Effector memory CD8-positive, alpha-beta T cell (primary cell): Measurements from ENCODE around the gene NME9.
"Not testable (repeated sequence)": the region's sequence is repeated elsewhere in the genome, so short reads cannot be mapped to it uniquely, and the experiment has no call there.

ENCODE experiments used
- ATAC-seq: fragments of 150-1000 bp; cut with Tn5 transposase; replicated peaks from 2 replicates; pipeline ENCODE4 v1.10.0; 2021; ENCODE audit warnings: mild to moderate bottlenecking, moderate library complexity
- DNase-seq, 3 experiments: peaks; one replicate each; pipeline ENCODE4 v3.0.0; 2021
- H3K27ac Mint-ChIP-seq, 2 donors: one replicate each; pipeline ENCODE4 v1.8.0; 2022; ENCODE audit warnings: mild to moderate bottlenecking in 2 of 2, mixed read lengths in 2 of 2, moderate library complexity in 2 of 2
- H3K27me3 Mint-ChIP-seq, 2 donors: one replicate each; pipeline ENCODE4 v1.8.0; 2022; ENCODE audit warnings: mixed read lengths in 2 of 2
- H3K36me3 Mint-ChIP-seq: one replicate; pipeline ENCODE4 v1.8.0; 2022; ENCODE audit warnings: mild to moderate bottlenecking, moderate library complexity, mixed read lengths; ENCODE audit not compliant: insufficient read depth
- H3K4me1 Mint-ChIP-seq, 2 donors: one replicate each; pipeline ENCODE4 v1.8.0; 2022; ENCODE audit warnings: low read depth in 2 of 2, mixed read lengths in 2 of 2
- H3K4me3 Mint-ChIP-seq, 2 donors: one replicate each; pipeline ENCODE4 v1.8.0; 2022; ENCODE audit warnings: mild to moderate bottlenecking in 2 of 2, mixed read lengths in 2 of 2, moderate library complexity in 2 of 2
- H3K9me3 Mint-ChIP-seq, 2 donors: one replicate each; pipeline ENCODE4 v1.8.0; 2022; ENCODE audit warnings: mixed read lengths in 2 of 2
- total RNA-seq, 9 experiments: gene quantifications; one replicate each; lab custom pipeline; 2026; lab: John Stamatoyannopoulos, UW

Gene NME9, protein sequence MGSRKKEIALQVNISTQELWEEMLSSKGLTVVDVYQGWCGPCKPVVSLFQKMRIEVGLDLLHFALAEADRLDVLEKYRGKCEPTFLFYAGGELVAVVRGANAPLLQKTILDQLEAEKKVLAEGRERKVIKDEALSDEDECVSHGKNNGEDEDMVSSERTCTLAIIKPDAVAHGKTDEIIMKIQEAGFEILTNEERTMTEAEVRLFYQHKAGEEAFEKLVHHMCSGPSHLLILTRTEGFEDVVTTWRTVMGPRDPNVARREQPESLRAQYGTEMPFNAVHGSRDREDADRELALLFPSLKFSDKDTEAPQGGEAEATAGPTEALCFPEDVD
- total RNA-seq: 0 to 1.1 (median 0.12) reads per million in 9 experiments

DNA sequence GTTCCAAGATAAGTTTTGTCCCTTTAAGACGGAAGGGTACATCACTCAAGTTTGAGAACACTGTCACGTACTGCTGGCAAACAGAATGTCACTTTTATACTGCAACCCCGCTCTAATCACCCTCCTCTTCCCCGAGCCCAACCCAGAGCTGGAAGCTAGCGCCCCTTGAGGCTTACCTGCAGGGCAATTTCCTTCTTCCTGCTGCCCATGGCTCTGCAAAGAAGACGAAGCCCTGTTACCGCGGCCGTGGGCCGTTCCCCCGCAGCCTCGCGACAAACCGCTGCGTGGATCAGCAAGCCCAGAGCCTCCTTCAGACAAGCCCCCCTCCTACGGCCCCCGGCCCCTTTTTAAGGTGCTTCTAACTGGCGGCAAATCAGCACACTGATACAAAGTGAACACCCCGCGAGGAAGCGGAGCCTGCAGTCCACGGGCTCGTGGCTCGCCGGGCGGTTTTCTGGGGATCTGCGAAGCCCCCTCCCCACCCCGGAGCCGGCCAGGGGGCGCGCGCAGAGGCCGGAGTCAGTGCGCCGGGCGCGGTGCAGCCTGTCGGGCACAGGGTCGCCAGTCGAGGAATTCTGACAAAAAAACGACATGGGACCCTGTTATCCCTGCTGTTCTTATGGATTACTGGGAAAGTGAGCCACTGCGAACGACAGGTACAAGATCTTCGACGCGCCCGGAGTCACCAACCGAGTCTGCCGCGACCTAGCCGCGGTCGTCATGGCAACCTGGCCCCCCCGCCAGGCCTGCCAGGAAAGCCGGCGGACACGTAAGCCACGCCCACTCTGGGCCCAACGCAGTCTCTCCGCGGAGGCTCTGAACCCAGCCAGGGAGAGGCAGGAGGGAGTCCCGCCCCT is at the start of gene NME9:
Gene NME9 (minus strand): TSS at position 725 of the 857 bp plus-strand sequence. CDS start 516 bp downstream, at position 209.
- Mint-ChIP-seq H3K36me3 (peaks cover 16% of the 10 kb centered on the region), H3K9me3 (no peaks in the 10 kb centered on the region), H3K27me3 (no peaks in the 10 kb centered on the region), H3K27ac (peak within 1 kb of the TSS; percentile 93 to 97), H3K4me3 (peak within 1 kb of the TSS; percentile 91 to 94), H3K4me1 (peaks cover 8 to 19% of the 10 kb centered on the region in 2 donors)
- ATAC-seq: peak; percentile 84
- DNase-seq: peak; percentile 86 to 92 (median 91)

DNA sequence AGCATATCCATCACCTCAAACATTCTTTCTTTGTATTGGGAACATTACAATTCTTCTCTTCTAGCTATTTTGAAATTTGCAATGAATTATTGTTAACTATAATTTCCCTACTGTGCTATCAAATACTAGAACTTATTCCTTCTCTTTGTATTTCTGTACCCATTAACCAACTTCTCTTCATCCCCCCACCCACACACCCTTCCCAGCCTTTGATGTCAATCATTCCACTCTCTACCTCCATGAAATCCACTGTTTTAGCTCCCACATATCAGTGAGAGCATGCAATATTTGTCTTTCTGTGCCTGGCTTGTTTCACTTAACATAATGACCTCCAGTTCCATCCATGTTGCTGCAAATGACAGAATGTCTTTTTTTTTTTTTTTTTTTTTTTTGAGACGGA is 49.3 kb upstream of the NME9 start:
- H3K27me3 Mint-ChIP-seq: peaks cover 6 to 9% of the 10 kb centered on the region in 2 donors

DNA sequence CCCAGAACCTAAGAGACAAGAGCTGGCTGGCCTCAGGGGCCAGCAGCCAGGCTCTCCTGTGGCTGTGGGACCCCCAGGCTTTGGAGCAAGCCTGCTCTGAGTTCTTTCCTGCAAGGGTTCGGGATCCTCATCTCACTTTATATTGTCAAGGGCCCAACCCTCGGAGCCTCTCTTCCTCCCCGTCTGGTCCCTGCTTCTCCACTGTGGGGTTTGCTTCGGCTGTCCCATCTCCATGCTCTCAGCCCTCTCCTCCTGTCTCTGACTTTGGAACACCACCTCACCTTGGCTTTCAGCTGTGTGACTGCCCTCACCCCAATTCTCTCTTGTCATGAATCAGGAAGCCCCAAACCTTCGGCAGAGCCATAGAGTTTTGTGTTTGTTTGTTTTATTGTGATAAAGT is 48.7 kb upstream of the NME9 start:
- Mint-ChIP-seq H3K27ac (no peak overlapping the region), H3K4me3 (no peak overlapping the region), H3K9me3 (no peaks in the 10 kb centered on the region), H3K36me3 (no peaks in the 10 kb centered on the region), H3K27me3 (peaks cover 3 to 4% of the 10 kb centered on the region in 2 donors), H3K4me1 (no peaks in the 10 kb centered on the region)
- no peak for DNase-seq
- ATAC-seq: no peak

More for the DNA sequence above, 49.3 kb upstream of the NME9 start:
- Mint-ChIP-seq H3K9me3 (no peaks in the 10 kb centered on the region), H3K36me3 (no peaks in the 10 kb centered on the region), H3K27ac (no peak overlapping the region), H3K4me3 (no peak overlapping the region), H3K4me1 (no peaks in the 10 kb centered on the region)
- ATAC-seq (no peak), DNase-seq (no peak)

DNA sequence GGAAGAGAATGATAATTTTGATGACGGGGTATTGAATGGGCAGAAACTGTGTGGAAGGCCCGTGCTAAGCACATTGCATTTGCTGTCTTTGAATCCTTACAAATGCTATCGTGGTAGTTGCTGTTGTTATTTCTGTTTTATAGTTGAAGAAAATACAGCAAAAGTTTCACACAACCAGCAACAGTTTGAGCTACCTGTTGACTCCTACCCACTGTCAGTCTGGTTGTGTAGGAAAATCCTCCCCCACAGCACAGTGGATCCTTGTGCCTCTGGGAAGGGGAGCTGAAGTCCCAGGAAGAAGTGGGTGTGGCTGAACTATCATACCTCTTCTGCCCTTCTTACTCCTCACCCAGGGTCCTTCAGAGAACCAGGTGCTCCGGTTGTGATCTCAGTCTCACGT is 48.2 kb upstream of the NME9 start:
- H3K36me3 Mint-ChIP-seq: no peaks in the 10 kb centered on the region
- H3K4me1 Mint-ChIP-seq: no peaks in the 10 kb centered on the region
- H3K27me3 Mint-ChIP-seq: peaks cover 4 to 8% of the 10 kb centered on the region in 2 donors
- H3K27ac Mint-ChIP-seq: no peak overlapping the region
- no peaks in the 10 kb centered on the region for H3K9me3 Mint-ChIP-seq
- H3K4me3 Mint-ChIP-seq: no peak overlapping the region
- no peak for DNase-seq
- no peak for ATAC-seq

GRCh38 chr3:138377212-138377611 is 47.6 kb upstream of the NME9 start:
- not testable (repeated sequence) for H3K4me1 Mint-ChIP-seq, H3K9me3 Mint-ChIP-seq, H3K36me3 Mint-ChIP-seq, ATAC-seq, DNase-seq, H3K27ac Mint-ChIP-seq, H3K4me3 Mint-ChIP-seq
- peaks cover 4 to 12% of the 10 kb centered on the region in 2 donors for H3K27me3 Mint-ChIP-seq

GRCh38 chr3:138376663-138377062 is 47.0 kb upstream of the NME9 start:
- peaks cover 9 to 18% of the 10 kb centered on the region in 2 donors for H3K27me3 Mint-ChIP-seq
- no peak for ATAC-seq
- H3K4me1 Mint-ChIP-seq: no peaks in the 10 kb centered on the region
- DNase-seq: no peak
- H3K4me3 Mint-ChIP-seq: no peak overlapping the region
- H3K36me3 Mint-ChIP-seq: no peaks in the 10 kb centered on the region
- H3K9me3 Mint-ChIP-seq: no peaks in the 10 kb centered on the region
- no peak overlapping the region for H3K27ac Mint-ChIP-seq

GRCh38 chr3:138375447-138375846 is 45.8 kb upstream of the NME9 start:
- H3K27me3 Mint-ChIP-seq: peaks cover 17 to 30% of the 10 kb centered on the region in 2 donors

DNA sequence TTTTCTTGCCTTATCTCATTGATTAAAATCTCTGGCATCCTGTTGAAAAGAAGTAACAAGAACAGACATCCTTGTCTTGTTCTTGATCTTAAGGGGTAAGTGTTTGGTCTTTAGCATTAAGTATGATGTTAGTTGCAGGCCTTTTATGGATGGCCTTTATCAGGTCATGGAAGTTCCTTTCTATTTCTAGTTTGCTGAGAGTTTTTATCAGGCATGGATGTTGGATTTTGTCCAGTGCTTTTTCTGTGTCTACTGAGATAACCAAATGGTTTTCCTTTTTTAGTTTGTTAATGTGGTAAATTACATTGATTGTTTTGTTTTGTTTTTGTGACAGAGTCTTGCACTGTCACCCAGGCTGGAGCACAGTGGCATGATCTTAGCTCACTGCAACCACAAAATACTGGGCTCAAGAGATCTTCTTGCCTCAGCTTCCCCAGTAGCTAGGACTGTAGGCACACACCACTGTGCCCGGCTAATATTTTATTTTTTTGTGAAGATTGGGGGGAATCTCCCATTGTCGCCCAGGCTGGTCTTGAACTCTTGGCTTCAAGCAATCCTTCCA is 45.0 kb upstream of the NME9 start:
- H3K27ac Mint-ChIP-seq: no peak overlapping the region
- no peak for ATAC-seq
- H3K9me3 Mint-ChIP-seq: no peaks in the 10 kb centered on the region
- DNase-seq: no peak
- H3K4me3 Mint-ChIP-seq: no peak overlapping the region
- H3K4me1 Mint-ChIP-seq: no peaks in the 10 kb centered on the region
- peaks cover 23 to 36% of the 10 kb centered on the region in 2 donors for H3K27me3 Mint-ChIP-seq
- no peaks in the 10 kb centered on the region for H3K36me3 Mint-ChIP-seq

More at GRCh38 chr3:138375447-138375846, 45.8 kb upstream of the NME9 start:
- no peak for ATAC-seq
- no peak overlapping the region for H3K27ac Mint-ChIP-seq
- H3K4me3 Mint-ChIP-seq: no peak overlapping the region
- no peak for DNase-seq
- H3K36me3 Mint-ChIP-seq: no peaks in the 10 kb centered on the region
- no peaks in the 10 kb centered on the region for H3K9me3 Mint-ChIP-seq
- no peaks in the 10 kb centered on the region for H3K4me1 Mint-ChIP-seq

GRCh38 chr3:138373736-138374094 is 44.1 kb upstream of the NME9 start:
- Mint-ChIP-seq H3K27me3 (peaks cover 28 to 45% of the 10 kb centered on the region in 2 donors), H3K36me3 (no peaks in the 10 kb centered on the region), H3K4me1 (no peaks in the 10 kb centered on the region), H3K9me3 (no peaks in the 10 kb centered on the region), H3K27ac (no peak overlapping the region), H3K4me3 (no peak overlapping the region)
- no peak for DNase-seq
- no peak for ATAC-seq

DNA sequence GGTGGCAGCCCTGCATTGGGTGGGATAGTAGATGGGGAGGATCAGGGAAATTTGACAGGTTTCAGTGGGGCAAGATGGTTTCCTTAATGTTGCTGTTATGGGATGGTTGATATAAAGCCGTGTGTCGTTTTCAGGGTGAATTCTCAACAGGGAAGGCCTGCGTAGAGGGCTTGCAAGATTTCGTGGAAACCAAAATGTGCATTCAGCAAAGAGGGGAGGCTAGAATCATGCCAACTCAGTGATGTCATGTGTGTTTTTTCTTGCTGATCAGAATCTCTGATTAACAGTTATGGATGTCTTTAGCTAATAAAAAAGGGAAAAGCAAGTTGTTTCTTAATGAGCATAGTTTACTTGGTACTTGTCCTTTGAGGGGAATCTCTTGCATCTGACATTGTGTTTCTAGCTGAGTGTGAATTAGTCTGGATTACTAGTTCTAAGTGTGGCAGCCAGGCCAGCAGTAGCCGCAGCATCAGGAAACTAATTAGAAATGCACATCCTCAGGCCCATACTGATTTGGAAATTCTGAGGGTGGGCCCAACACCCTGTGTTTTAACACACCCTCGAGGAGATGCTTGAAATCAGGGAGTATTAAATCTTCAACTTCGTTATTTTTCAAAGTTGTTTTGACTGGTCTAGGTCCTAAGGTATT is 43.6 kb upstream of the NME9 start:
- H3K36me3 Mint-ChIP-seq: no peaks in the 10 kb centered on the region
- ATAC-seq (no peak), DNase-seq (no peak)
- H3K4me3 Mint-ChIP-seq: no peak overlapping the region
- H3K9me3 Mint-ChIP-seq: no peaks in the 10 kb centered on the region
- peaks cover 28 to 45% of the 10 kb centered on the region in 2 donors for H3K27me3 Mint-ChIP-seq
- H3K4me1 Mint-ChIP-seq: no peaks in the 10 kb centered on the region
- H3K27ac Mint-ChIP-seq: no peak overlapping the region

DNA sequence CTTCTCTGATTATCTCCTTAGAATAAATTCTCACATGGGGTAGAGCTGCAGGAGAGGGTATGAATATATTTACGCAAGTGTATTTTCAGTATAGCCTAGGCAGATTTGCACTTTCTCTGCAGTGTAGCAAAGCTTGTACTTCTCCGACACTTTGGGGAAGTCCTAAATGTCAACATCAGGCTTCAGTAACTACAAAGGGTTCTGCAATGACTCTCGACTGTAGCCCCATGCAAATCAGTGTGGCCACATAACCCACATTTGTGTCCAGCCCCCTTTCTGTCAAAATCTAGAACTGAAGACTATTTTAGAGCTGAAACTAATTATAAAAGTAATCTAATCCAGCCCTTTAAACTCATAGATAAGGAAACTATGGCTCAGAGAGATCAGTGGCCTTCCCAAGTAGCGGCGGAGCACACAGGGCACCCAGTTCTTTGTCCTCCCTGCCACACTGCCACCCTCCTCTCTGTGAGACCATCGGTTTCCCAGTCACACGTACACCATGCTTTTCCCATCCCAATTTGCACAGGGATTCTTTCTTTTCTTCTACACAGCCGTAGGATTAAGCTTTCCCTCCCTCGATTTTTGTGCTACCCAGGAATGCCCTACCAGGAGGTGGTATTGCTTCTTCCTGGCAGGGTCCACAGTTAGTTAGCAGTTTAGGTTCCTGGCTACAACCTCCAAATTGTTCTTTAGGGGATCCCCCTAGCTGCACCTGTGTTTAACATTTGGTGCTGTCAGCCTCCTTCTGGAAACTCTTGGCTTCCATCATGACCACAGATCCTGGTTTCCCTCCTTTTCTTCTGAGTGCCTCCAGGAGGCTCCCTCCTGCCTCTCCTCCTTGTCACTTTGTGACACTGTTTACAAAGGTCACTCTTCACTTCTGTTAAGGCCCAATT is 41.7 kb upstream of the NME9 start:
- Mint-ChIP-seq H3K27me3 (peaks cover 28 to 53% of the 10 kb centered on the region in 2 donors), H3K4me1 (no peaks in the 10 kb centered on the region), H3K4me3 (no peak overlapping the region), H3K36me3 (no peaks in the 10 kb centered on the region), H3K27ac (no peak overlapping the region), H3K9me3 (no peaks in the 10 kb centered on the region)
- DNase-seq (no peak), ATAC-seq (peak; percentile 47)

DNA sequence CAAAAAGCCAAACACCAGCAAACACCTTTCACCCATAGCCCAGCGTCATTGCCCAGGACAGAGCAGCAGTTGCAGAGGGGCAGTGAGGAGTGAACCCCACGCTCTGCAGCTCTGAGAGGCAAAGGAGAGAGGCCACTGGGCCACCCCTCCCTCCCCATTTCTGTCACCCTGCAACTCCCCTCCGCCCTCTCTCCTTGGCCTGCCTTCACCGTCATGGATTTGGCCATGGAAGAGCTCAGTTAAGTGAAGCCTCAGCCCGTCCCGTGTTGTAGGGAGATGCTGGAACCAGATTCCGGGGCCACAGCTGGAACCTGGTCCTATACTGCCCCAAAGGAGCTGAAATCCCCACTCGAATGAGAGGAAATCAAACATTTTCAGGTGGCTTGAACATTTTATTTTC is 40.7 kb upstream of the NME9 start:
- Mint-ChIP-seq H3K27ac (no peak overlapping the region), H3K27me3 (peaks cover 29 to 59% of the 10 kb centered on the region in 2 donors), H3K9me3 (no peaks in the 10 kb centered on the region), H3K4me3 (no peak overlapping the region), H3K4me1 (no peaks in the 10 kb centered on the region), H3K36me3 (no peaks in the 10 kb centered on the region)
- DNase-seq (no peak), ATAC-seq (no peak)
